Caco-2 (cell line): ENCODE results near the gene PLXNB2. TPM values are rescaled to one million over a fixed set of nuclear protein-coding genes. Genes with fewer than 3 reads are reported as not detected.

Experiments
- BruUV-seq: library from RNA; stranded (reverse); fragments of 400-500 nt; replicated peaks from 2 replicates; lab custom pipeline; 2021; lab: Mats Ljungman, UMichigan
- CTCF ChIA-PET: fragments of 300-600 bp; sonication (Branson Sonifier 250); formaldehyde crosslinking; loops from one replicate; lab custom pipeline; 2022; ENCODE audit warnings: antibody characterized with exemption; lab: Charles Lee
- POLR2A ChIA-PET: fragments of 300-600 bp; sonication (Branson Sonifier 250); formaldehyde crosslinking; loops from one replicate; lab custom pipeline; 2022; ENCODE audit warnings: antibody characterized with exemption; lab: Charles Lee
- DNase-seq, 2 experiments: peaks; one replicate each; pipeline versions ENCODE4 v3.0.0 to v3.0.0-alpha.2; 2020 to 2022
- H3K27me3 ChIP-seq: replicated peaks from 2 replicates; pipeline ENCODE4 v1.6.0; 2011; ENCODE audit warnings: low read length; ENCODE audit not compliant: control insufficient read depth, insufficient read depth
- H3K36me3 ChIP-seq: 2 replicates; pipeline ENCODE4 v1.5.1; 2011; ENCODE audit warnings: low read length; ENCODE audit not compliant: control insufficient read depth, insufficient read depth
- H3K4me1 ChIP-seq: fragments of 250-450 bp; sonication (Bioruptor Pico); 2 replicates; pipeline ENCODE4 v1.5.1; 2020; ENCODE audit warnings: mild to moderate bottlenecking
- H3K4me3 ChIP-seq: 2 replicates; pipeline ENCODE4 v1.5.1; 2011; ENCODE audit warnings: low read depth, mild to moderate bottlenecking, control low read depth, low read length
- H3K9me3 ChIP-seq: fragments of 250-450 bp; sonication (Bioruptor Pico); 2 replicates; pipeline ENCODE4 v1.5.1; 2020; ENCODE audit warnings: mild to moderate bottlenecking, moderate library complexity
- H3K27ac Mint-ChIP-seq: one replicate; pipeline ENCODE4 v1.8.0; 2022; ENCODE audit warnings: mixed read lengths; ENCODE audit not compliant: unreplicated experiment
- H3K27me3 Mint-ChIP-seq: one replicate; pipeline ENCODE4 v1.8.0; 2022; ENCODE audit warnings: mixed read lengths; ENCODE audit not compliant: insufficient read depth, unreplicated experiment
- H3K36me3 Mint-ChIP-seq: one replicate; pipeline ENCODE4 v1.8.0; 2022; ENCODE audit warnings: mild to moderate bottlenecking, mixed read lengths; ENCODE audit not compliant: insufficient read depth, unreplicated experiment
- H3K4me1 Mint-ChIP-seq: one replicate; pipeline ENCODE4 v1.8.0; 2022; ENCODE audit warnings: low read depth, mixed read lengths; ENCODE audit not compliant: unreplicated experiment
- H3K4me3 Mint-ChIP-seq: one replicate; pipeline ENCODE4 v1.8.0; 2022; ENCODE audit warnings: mild to moderate bottlenecking, moderate library complexity, mixed read lengths; ENCODE audit not compliant: unreplicated experiment
- H3K9me3 Mint-ChIP-seq: one replicate; pipeline ENCODE4 v1.8.0; 2022; ENCODE audit warnings: mixed read lengths; ENCODE audit not compliant: unreplicated experiment
- intact Hi-C: fragments of 100-400 bp; cut with micrococcal nuclease; formaldehyde crosslinking; loops from one replicate; pipeline ENCODE4 v1.10.0; 2022; ENCODE audit not compliant: unreplicated experiment
- total RNA-seq: library from RNA; stranded (reverse); gene quantifications from 2 replicates; pipeline ENCODE4 v1.2.3, GENCODE V29; 2022
- TF ChIP-seq, protein P1 (sequence below), 2 experiments: fragments of 200-600 bp in 1 of 2; IDR thresholded peaks; 1 replicate in 1 of 2; 2 replicates in 1 of 2; pipeline versions ENCODE4 v1.5.1 to v1.8.0; 2011 to 2022; ENCODE audit warnings: antibody characterized with exemption in 1 of 2, control low read depth in 1 of 2, inconsistent platforms in 1 of 2, low read depth in 1 of 2, low read length in 1 of 2, mild to moderate bottlenecking in 1 of 2, moderate library complexity in 1 of 2; ENCODE audit not compliant: insufficient read depth in 1 of 2, severe bottlenecking in 1 of 2, unreplicated experiment in 1 of 2

The PLXNB2 gene
- total RNA-seq, 1 experiment from 2014 or later = 260 TPM

GRCh38 chr22:50264946-50265669 is 42.3 kb downstream of the PLXNB2 start:
- Histone ChIP-seq H3K9me3 (no peaks in the 10 kb centered on the region), H3K4me3 (no peak overlapping the region), H3K27me3 (no peaks in the 10 kb centered on the region), H3K36me3 (no peaks in the 10 kb centered on the region), H3K4me1 (peaks cover 14% of the 10 kb centered on the region; the same call in 1 of the 2 replicates)
- CTCF ChIA-PET = interaction anchor here (1.0 kb wide), 1 partner anchor 14 kb away, joined by 3 read pairs; the partner anchor contains the start of gene HDAC10
- no TSS peak for BruUV-seq
- Mint-ChIP-seq H3K36me3 (no peaks in the 10 kb centered on the region), H3K27ac (no peak overlapping the region), H3K4me3 (no peak overlapping the region), H3K9me3 (no peaks in the 10 kb centered on the region), H3K27me3 (no peaks in the 10 kb centered on the region), H3K4me1 (no peaks in the 10 kb centered on the region)
- no peak for DNase-seq
- intact Hi-C loops = no loop called here
- POLR2A ChIA-PET = no interaction called here
- TF ChIP-seq, protein P1, sequence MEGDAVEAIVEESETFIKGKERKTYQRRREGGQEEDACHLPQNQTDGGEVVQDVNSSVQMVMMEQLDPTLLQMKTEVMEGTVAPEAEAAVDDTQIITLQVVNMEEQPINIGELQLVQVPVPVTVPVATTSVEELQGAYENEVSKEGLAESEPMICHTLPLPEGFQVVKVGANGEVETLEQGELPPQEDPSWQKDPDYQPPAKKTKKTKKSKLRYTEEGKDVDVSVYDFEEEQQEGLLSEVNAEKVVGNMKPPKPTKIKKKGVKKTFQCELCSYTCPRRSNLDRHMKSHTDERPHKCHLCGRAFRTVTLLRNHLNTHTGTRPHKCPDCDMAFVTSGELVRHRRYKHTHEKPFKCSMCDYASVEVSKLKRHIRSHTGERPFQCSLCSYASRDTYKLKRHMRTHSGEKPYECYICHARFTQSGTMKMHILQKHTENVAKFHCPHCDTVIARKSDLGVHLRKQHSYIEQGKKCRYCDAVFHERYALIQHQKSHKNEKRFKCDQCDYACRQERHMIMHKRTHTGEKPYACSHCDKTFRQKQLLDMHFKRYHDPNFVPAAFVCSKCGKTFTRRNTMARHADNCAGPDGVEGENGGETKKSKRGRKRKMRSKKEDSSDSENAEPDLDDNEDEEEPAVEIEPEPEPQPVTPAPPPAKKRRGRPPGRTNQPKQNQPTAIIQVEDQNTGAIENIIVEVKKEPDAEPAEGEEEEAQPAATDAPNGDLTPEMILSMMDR (IDR thresholded peaks at IDR 0.05; ENCODE audit: insufficient read depth in 1 of 2, low read depth in 1 of 2, low read length in 1 of 2, severe bottlenecking in 1 of 2, unreplicated experiment in 1 of 2) = no peak

GRCh38 chr22:50264104-50264745 is 43.2 kb downstream of the PLXNB2 start:
- Histone ChIP-seq H3K4me3 (no peak overlapping the region), H3K4me1 (peaks cover 11% of the 10 kb centered on the region; the same call in 1 of the 2 replicates), H3K36me3 (no peaks in the 10 kb centered on the region), H3K27me3 (no peaks in the 10 kb centered on the region), H3K9me3 (no peaks in the 10 kb centered on the region)
- no peak overlapping the region for H3K27ac Mint-ChIP-seq
- no TSS peak for BruUV-seq
- no peak overlapping the region for H3K4me3 Mint-ChIP-seq
- ChIA-PET CTCF (no interaction called here), POLR2A (no interaction called here)
- no peak for DNase-seq
- no peaks in the 10 kb centered on the region for H3K36me3 Mint-ChIP-seq
- H3K4me1 Mint-ChIP-seq = no peaks in the 10 kb centered on the region
- no peaks in the 10 kb centered on the region for H3K9me3 Mint-ChIP-seq
- TF ChIP-seq, protein P1 (IDR thresholded peaks at IDR 0.05; ENCODE audit: insufficient read depth in 1 of 2, low read depth in 1 of 2, low read length in 1 of 2, severe bottlenecking in 1 of 2, unreplicated experiment in 1 of 2) = no peak
- no peaks in the 10 kb centered on the region for H3K27me3 Mint-ChIP-seq
- intact Hi-C loops = no loop called here

GRCh38 chr22:50262973-50263617 is 44.4 kb downstream of the PLXNB2 start:
- intact Hi-C loops = no loop called here
- Mint-ChIP-seq H3K4me1 (no peaks in the 10 kb centered on the region), H3K4me3 (peak overlapping the region; percentile 72), H3K9me3 (no peaks in the 10 kb centered on the region), H3K27me3 (no peaks in the 10 kb centered on the region), H3K36me3 (no peaks in the 10 kb centered on the region), H3K27ac (no peak overlapping the region)
- no peak for DNase-seq
- POLR2A ChIA-PET = no interaction called here
- no peaks in the 10 kb centered on the region for H3K9me3 ChIP-seq
- BruUV-seq = no TSS peak
- CTCF ChIA-PET = interaction anchor here (1.6 kb wide), 1 partner anchor 12 kb away, joined by 5 read pairs; the partner anchor contains the start of gene HDAC10
- H3K27me3 ChIP-seq = no peaks in the 10 kb centered on the region
- TF ChIP-seq, protein P1 (IDR thresholded peaks at IDR 0.05; ENCODE audit: insufficient read depth in 1 of 2, low read depth in 1 of 2, low read length in 1 of 2, severe bottlenecking in 1 of 2, unreplicated experiment in 1 of 2) = no peak
- H3K36me3 ChIP-seq = no peaks in the 10 kb centered on the region
- H3K4me3 ChIP-seq = no peak overlapping the region
- peaks cover 11% of the 10 kb centered on the region; the same call in 1 of the 2 replicates for H3K4me1 ChIP-seq
